ENCODE results near the gene SLC35G6. TPM values are rescaled to one million over a fixed set of nuclear protein-coding genes. Genes with fewer than 3 reads are reported as not detected.

SLC35G6 gene
- total RNA-seq, 4 donors from 2014 or later: not detected

- no peak for TF ChIP-seq CTCF (IDR thresholded peaks at IDR 0.05)
- TF ChIP-seq POLR2AphosphoS5 (IDR thresholded peaks at IDR 0.05): no peak
- TF ChIP-seq EP300 (IDR thresholded peaks at IDR 0.05; ENCODE audit: low read depth): no peak
- no peak for TF ChIP-seq POLR2A (IDR thresholded peaks at IDR 0.05)
- intact Hi-C loops (cut with DNase I; ENCODE audit: low total_unique reads): no loop called here
- no peak overlapping the region for H3K27ac ChIP-seq
Observed at GRCh38 chr17:7497228-7497627, 16.0 kb downstream of the SLC35G6 start.

GRCh38 chr17:7497636-7498035 is 16.4 kb downstream of the SLC35G6 start:
- peaks cover 0 to 64% (median 33%) of the 10 kb centered on the region in 4 donors for H3K36me3 ChIP-seq
- DNase-seq: no peak
- H3K27me3 ChIP-seq: no peaks in the 10 kb centered on the region
- in situ Hi-C loops (cut with MboI; ENCODE audit: low pct_ligation_motif_present in 1 of 4, low pct_unique_long_range_greater_than_20kb in 1 of 4, low sequenced_read_pairs in 3 of 4) (no loop called here), intact Hi-C loops (cut with DNase I; ENCODE audit: low total_unique reads) (no loop called here)
- no peaks in the 10 kb centered on the region for H3K9me3 ChIP-seq
- no peak overlapping the region for H3K27ac ChIP-seq
- peaks cover 0 to 11% (median 0%) of the 10 kb centered on the region in 4 donors for H3K4me1 ChIP-seq
- no peak overlapping the region for H3K4me3 ChIP-seq
- 92 to 95% methylated on average over 7 to 14 of the region's 14 CpGs for WGBS, 2 donors (ENCODE audit: low coverage in 1 of 2)
- no peak for TF ChIP-seq CTCF (IDR thresholded peaks at IDR 0.05)

More at GRCh38 chr17:7497228-7497627, 16.0 kb downstream of the SLC35G6 start:
- in situ Hi-C loops (cut with MboI; ENCODE audit: low pct_ligation_motif_present in 1 of 4, low pct_unique_long_range_greater_than_20kb in 1 of 4, low sequenced_read_pairs in 3 of 4): no loop called here
- Histone ChIP-seq H3K27me3 (no peaks in the 10 kb centered on the region), H3K9me3 (no peaks in the 10 kb centered on the region), H3K4me3 (no peak overlapping the region), H3K36me3 (peaks cover 0 to 60% (median 31%) of the 10 kb centered on the region in 4 donors), H3K4me1 (peaks cover 0 to 14% (median under 1%) of the 10 kb centered on the region in 4 donors)
- no peak for DNase-seq
- 88% methylated on average over 10 of the region's 10 CpGs; no CpG with 5 or more reads in 1 of the 2 donors for WGBS, 2 donors (ENCODE audit: low coverage in 1 of 2)

- Histone ChIP-seq H3K4me1 (no peaks in the 10 kb centered on the region), H3K9me3 (no peaks in the 10 kb centered on the region), H3K27me3 (no peaks in the 10 kb centered on the region), H3K4me3 (no peak overlapping the region), H3K36me3 (peaks cover 0 to 79% (median 42%) of the 10 kb centered on the region in 4 donors), H3K27ac (no peak overlapping the region)
- in situ Hi-C loops (cut with MboI; ENCODE audit: low pct_ligation_motif_present in 1 of 4, low pct_unique_long_range_greater_than_20kb in 1 of 4, low sequenced_read_pairs in 3 of 4) (no loop called here), intact Hi-C loops (cut with DNase I; ENCODE audit: low total_unique reads) (no loop called here)
- no peak for TF ChIP-seq POLR2A (IDR thresholded peaks at IDR 0.05)
- no peak for TF ChIP-seq CTCF (IDR thresholded peaks at IDR 0.05)
- no peak for TF ChIP-seq POLR2AphosphoS5 (IDR thresholded peaks at IDR 0.05)
- TF ChIP-seq EP300 (IDR thresholded peaks at IDR 0.05; ENCODE audit: low read depth): no peak
- no peak for DNase-seq
- 91% methylated on average over 11 of the region's 11 CpGs; no CpG with 5 or more reads in 1 of the 2 donors for WGBS, 2 donors (ENCODE audit: low coverage in 1 of 2)
Observed at GRCh38 chr17:7499161-7499560, 17.9 kb downstream of the SLC35G6 start.

- TF ChIP-seq EP300 (IDR thresholded peaks at IDR 0.05; ENCODE audit: low read depth): no peak
- no peak for TF ChIP-seq POLR2A (IDR thresholded peaks at IDR 0.05)
- TF ChIP-seq CTCF (IDR thresholded peaks at IDR 0.05): no peak
- TF ChIP-seq POLR2AphosphoS5 (IDR thresholded peaks at IDR 0.05): no peak
- Histone ChIP-seq H3K27ac (no peak overlapping the region), H3K4me3 (no peak overlapping the region), H3K27me3 (no peaks in the 10 kb centered on the region), H3K4me1 (peaks cover 0 to 7% (median 0%) of the 10 kb centered on the region in 4 donors), H3K36me3 (peaks cover 0 to 86% (median 41%) of the 10 kb centered on the region in 4 donors), H3K9me3 (no peaks in the 10 kb centered on the region)
- WGBS, 2 donors (ENCODE audit: low coverage in 1 of 2): 60 to 90% methylated on average over 3 to 14 of the region's 14 CpGs
- intact Hi-C loops (cut with DNase I; ENCODE audit: low total_unique reads) (no loop called here), in situ Hi-C loops (cut with MboI; ENCODE audit: low pct_ligation_motif_present in 1 of 4, low pct_unique_long_range_greater_than_20kb in 1 of 4, low sequenced_read_pairs in 3 of 4) (no loop called here)
- DNase-seq: no peak
Observed at GRCh38 chr17:7501729-7502128, 20.5 kb downstream of the SLC35G6 start.
